HG02938 (cell line): Measurements from ENCODE around the gene ERAP2.

ENCODE experiments used
- ATAC-seq: cut with Tn5 transposase; IDR thresholded peaks from one replicate; pipeline ENCODE4 v1.9.1; 2021; ENCODE audit warnings: mild to moderate bottlenecking, moderate library complexity; ENCODE audit not compliant: unreplicated experiment

Gene ERAP2

DNA sequence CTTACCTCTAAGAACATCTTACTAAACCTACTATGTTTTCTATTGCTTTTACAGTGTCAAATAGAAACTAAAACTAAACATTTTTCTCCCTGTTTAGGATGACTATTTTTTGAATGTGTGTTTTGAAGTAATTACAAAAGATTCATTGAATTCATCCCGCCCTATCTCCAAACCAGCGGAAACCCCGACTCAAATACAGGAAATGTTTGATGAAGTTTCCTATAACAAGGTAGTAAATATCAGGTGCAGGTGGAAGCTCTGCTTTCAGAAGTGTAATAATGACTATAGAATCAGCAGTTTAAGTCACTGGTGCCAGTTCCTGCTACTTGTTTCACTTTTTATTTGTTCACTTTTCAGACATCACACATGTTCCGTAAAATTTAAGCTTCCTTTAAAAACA is 20.0 kb downstream of the ERAP2 start:
- ATAC-seq = peak; percentile 72

DNA sequence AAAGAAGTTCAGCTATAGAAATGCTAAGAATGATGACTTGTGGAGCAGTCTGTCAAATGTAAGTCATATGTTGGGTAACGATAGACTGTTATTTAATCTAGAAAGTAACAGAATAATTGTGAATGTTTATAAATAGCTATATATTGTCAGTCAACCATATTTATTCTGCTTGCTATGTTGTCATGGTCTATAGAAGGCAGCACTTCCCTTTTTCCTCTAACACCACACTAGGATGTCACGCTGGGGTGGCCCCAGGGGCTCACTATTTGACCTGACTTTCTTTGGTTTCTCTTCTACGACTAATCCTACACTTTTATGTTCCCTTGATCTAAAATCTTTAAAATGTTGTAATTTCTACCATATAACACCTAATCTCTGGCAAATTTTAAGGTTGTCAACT is 20.5 kb downstream of the ERAP2 start:
- ATAC-seq = peak; percentile 96

DNA sequence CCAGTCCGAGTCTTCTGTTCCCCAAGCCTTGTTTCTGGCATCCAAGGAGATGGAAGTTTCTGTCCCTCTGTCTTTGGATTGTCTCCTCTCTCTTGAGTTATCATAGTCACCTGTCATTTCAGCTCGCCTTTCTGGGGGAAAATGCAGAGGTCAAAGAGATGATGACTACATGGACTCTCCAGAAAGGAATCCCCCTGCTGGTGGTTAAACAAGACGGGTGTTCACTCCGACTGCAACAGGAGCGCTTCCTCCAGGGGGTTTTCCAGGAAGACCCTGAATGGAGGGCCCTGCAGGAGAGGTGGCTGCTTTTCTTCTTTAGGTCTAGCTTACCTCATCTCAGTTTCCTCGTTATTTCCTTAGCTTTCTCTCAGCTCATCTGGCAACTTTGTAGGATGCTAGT is 25.1 kb downstream of the ERAP2 start:
- no peak for ATAC-seq

DNA sequence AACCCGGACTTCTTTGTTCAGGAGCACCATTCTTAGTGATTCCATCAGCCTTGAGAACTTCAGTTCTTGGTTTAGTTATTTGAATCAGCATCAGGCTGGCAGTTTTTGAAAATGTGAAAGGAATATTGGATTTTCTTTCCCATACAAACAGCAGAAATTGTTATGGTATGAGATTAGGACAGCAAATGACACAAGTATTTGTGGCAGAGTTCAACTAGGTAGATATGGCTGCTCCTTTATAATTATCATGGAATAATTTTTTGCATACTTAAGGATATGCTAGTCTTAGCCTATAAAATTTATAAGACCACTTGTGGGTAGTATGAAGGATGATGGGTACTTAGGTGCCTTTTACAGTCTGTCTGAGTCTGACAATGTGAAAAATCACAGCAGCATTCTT is 25.5 kb downstream of the ERAP2 start:
- no peak for ATAC-seq

DNA sequence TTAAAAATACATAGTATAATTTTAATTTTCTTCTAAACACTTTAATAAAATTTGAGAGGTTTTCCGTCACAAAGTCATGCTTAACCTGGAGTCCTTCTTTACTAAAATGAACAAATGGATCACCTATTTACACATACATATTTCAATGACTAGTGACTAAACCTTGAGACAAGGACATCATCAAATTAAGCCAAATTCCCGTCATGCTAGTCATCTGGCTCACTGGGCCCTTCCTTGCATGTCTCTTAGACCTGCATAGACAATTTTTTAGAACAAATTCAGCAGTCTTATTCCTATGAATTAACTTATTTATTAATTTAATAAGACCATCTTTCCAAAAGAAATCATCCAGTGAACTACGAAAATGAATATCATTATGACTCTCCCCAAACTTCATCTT is 26.6 kb downstream of the ERAP2 start:
- no peak for ATAC-seq

DNA sequence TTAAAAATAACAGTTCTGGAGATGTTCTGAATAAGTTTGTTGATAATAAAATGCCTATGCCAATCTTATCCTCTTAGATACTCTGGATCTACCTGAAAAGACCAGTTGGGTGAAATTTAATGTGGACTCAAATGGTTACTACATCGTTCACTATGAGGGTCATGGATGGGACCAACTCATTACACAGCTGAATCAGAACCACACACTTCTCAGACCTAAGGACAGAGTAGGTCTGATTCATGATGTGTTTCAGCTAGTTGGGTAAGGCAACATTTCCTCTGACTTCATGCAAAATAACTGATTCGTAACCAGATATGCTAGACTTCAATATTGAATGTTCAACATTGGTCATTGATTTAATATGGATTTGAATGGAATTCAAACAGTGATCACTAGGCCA is 27.0 kb downstream of the ERAP2 start:
- ATAC-seq = no peak

DNA sequence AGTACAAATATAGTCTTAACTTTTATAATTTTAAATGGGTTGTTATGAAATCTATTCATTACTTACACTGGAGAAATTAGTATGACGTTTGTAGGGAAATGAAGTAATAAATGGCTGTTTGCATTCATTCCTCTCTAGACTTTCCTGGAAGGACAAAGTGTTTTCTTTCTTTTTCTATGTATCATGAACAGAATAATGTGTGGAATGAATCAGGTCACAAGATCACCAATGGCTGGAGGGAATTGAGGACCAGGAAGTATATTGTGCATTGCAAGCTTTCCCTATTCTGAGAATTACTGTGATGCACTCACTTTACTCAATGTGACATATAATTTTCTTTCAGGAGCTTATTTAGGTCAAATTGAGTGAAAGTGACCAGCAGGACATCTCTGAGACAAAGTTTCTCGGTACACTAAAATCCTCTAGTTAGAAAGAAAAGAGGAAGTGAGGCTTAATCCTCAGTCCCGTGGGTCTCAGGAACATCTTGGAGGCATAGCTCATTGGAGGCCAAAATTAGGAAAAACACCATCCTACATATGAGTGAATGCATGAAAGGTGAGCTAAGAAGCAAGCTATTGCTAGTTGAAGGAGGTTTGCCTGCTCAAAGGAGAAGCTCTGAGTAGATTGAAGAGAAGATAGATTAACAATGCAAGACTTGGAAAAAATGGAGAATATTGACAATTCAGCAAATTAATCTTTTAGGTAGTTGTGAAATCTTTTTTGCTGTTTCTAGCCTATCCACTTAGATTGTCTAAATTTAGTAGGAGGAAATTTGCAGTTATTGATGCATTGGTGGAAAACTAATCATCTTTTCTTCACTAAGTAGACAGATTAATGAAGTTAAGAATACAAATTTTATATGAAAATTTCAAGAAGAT is 28.0 kb downstream of the ERAP2 start:
- no peak for ATAC-seq

DNA sequence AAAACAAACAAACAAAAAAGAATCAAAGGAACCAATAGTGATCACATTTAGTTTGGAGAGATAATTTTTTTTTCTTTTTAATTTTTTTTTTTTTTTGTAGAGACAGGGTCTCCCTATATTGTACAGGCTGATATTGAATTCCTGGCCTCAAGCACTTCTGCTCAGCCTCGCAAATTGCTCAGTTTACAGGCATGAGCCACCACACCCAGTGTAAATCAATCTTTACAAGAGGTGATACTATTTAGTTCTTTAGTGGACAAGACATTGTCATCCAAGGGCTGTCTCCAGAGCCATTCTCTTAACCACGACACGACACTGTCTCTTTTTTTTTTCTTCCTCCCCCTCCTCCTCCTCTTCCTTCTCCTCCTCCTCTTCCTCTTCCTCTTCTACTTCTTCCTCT is 29.6 kb downstream of the ERAP2 start:
- ATAC-seq = no peak

DNA sequence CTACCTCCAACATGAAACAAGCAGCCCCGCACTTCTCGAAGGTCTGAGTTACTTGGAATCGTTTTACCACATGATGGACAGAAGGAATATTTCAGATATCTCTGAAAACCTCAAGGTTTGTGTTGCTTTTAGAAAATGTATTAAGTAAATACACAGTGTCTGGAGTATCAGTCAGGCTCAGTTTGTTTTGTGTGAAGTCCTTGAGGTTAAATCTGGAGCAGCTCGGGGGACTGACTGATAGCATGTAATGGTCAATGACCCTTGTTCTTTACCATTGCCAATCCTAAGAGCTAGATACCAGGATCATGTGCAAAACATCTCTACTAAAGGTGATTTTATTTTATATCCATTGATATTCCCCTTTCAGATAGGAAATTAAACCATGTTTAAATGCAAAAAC is 32.7 kb downstream of the ERAP2 start:
- ATAC-seq = no peak

DNA sequence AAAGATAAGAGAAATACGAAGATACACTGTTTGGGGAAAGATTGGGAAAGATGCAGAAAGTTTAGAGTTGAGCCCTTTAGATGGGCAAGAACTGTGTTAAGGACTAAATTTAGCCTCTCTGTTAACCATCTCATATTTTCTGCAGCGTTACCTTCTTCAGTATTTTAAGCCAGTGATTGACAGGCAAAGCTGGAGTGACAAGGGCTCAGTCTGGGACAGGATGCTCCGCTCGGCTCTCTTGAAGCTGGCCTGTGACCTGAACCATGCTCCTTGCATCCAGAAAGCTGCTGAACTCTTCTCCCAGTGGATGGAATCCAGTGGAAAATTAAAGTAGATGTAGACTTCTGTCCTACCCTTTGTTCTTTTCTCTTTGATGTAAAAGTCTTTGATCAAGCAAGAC is 33.1 kb downstream of the ERAP2 start:
- no peak for ATAC-seq

DNA sequence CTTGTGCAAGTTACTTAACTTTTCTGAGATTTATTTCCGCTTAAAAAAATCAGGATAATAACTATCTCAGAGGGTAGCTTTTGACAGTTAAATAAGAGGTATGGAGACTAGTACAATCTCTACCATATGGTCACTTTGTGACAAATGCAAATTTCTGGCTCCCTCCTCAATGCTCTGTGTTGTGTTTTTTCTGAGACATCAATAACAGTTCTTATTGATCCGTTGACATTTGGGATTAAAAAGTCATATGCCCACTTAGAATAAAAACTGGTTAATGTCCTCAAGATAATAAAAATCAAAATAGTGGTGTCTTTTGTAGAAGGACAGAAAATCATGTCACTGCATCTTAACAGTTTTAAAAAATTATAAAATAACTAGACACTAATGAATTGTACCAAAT is 34.8 kb downstream of the ERAP2 start:
- ATAC-seq = no peak

DNA sequence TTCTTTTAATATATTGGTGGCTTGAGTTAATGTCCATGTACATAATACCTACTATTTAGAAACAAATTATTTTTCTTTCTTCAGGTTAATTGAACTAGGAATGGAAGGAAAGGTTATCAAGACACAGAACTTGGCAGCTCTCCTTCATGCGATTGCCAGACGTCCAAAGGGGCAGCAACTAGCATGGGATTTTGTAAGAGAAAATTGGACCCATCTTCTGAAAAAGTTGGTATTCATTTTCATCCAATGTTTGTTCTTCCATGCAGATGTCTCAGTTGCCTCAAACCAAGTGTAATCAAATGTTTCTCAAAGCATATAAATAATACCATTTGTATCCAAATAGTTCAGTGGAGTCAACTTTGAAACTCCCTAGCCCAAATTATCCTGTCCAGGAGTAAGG is 36.9 kb downstream of the ERAP2 start:
- no peak for ATAC-seq

DNA sequence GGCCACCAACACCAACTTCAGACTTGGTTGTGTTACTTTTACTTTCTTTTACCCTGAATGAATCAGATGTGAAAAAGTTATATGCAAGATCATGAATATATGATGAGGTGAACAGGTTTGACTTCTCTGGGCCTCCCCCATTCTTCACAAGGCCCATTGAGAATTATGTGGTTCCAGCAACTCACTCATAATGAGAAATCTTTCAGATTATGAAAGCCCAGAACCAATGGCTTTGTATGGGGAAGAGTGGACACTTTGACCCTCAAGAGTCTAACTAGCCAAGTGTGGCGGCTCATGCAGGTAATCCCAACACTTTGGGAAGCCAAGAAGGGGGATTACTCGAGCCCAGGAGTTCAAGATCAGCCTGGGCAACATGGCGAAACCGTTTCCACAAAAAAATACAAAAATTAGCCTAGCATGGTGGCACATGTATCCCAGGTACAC is 43.5 kb downstream of the ERAP2 start:
- peak; percentile 73 for ATAC-seq

DNA sequence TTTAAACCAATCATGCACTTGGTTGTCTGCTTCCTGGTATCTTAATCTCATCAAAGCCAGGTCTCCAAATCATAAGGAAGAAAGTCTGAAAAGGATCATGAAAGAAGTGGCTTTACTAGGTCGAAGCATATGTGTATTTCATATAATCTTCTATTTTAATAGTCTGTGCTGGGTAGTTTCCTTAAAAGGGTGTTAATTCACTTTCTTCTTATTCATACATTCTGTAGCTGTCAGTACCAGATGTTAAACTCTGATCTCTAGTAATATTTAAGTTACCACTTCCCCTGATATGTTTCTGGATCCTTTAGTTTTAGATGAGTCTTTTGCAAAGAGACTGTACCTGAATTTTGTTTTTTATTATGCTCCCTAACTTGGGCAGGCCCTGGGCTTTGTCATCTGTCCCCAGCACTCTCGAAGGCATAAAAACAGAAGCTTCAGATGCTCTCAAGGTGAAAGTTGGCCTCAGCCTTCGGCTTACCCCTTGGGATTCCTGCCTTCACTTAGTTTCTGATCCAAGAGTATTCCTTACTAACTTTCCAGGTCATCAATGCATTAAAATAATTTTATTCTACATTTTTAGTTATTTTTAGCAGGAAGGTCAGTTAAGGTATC is 44.5 kb downstream of the ERAP2 start:
- ATAC-seq = no peak

DNA sequence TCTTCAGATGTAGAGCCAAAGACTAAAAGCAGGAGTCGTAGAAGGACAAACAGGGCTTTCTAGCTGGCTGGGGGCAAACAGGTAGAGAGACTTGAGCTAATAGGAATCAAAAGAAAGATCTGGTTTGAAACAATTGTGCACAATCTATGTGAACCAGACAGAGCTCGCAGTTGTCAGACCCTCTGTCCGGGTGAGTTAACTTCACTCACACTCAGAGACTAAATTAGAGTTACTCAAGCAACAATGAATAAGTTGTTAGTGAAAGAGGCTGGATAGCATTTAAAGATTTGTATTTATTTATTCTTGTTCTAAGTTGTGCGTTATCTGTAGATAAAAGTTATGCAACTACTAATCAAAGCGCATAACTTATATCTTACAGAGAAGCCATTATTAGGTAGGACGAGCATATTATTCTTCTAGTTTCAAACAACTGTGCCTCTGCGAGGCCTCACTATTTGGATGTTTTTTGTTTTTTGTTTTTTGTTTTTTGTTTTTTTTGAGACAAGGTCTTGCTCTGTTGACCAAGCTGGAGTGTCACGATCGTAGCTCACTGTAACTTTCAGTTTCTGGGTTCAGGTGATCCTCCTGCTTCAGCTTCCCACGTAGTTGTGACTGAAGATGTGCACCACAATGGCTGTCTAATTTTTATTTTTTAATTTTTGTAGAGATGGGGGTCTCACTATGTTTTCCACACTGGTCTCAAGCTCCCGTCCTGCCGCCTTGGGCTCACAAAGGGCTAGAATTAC is 46.4 kb downstream of the ERAP2 start:
- ATAC-seq = no peak

DNA sequence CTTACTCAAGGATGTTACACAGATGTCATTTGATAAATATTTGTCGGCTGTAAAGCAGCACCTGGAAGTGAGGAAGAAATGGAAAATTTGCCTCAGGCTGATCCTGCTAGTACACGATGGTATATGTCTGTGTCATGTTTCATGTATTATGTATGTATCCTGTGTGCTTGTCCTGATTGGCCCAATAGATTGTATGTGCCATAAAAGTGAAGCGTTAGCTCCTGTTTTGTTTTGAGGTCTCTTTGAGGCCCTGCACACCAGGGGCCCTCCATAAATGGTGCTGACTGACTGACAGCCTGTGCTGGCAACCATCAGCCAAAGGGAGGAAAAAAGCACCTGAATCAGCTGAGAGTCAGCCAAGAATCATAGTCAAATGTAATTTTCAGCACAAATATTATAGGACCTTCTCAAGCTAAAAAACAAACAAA is 47.7 kb downstream of the ERAP2 start:
- ATAC-seq = no peak

DNA sequence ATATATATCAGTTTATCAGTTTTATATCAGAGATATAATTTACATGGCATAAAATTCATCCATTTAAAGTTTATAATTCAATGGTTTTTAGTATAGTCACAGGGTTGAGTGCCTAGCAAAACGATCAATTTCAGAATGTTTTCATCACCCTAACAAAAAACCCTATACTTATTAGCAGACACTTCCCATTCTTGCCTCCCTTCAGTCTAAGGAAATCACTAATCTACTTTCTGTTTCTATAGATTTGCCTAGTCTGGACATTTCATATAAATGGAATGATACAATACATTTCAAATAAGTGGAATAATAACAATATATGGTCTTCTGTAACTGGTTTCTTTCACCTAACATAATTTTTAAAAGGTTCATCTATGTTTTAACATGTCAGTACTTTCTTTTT is 50.0 kb downstream of the ERAP2 start:
- ATAC-seq = no peak

DNA sequence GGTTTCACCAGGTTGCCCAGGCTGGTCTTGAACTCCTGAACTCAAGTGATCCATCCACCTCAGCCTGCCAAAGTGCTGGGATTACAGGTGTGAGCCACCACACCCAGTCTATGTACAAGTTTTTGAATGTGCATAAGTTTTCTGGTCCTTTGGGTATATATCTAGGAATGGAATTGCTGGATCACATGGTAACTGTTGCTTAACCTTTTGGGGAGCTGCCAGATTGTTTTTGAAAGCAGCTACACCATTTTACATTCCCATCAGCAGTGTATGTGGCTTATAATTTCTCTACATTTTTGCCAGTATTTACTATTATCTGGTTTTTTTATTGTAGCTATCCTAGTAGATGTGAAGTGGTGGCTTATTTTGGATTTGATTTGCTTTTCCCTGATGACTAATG is 50.7 kb downstream of the ERAP2 start:
- no peak for ATAC-seq

DNA sequence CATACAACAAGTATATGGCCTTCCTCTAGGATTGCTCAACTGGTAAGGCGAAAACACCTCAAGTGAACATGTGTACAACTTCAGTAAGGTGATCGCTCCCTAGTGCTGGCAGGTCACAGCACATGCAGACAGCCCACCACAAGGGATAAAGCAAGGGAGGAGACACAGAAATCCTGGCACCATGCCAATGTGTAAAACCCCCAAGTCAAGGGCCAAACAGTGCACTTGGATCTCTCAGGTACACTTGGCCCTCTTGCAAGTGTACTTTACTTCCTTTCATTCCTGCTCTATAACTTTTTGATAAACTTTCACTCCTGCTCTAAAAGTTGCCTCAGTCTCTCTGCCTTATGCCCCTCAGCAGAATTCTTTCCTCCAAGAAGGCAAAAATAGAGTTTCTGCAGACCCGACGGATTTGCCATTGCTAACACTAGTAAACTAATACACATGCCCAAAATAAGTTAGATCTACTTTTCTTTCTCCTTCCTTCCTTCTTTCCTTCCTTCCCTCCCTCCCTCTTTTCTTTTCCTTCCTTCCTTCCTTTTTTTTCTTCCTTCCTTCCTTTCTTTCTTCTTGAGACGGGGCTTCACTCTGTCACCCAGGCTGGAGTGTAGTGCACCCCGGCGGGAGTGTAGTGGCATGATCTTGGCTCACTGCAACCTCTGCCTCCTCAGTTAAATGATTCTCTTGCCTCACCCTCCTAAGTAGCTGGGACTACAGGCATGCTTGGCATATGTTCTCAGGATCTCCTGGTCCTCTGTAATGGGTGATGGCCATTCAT is 52.8 kb downstream of the ERAP2 start:
- no peak for ATAC-seq

DNA sequence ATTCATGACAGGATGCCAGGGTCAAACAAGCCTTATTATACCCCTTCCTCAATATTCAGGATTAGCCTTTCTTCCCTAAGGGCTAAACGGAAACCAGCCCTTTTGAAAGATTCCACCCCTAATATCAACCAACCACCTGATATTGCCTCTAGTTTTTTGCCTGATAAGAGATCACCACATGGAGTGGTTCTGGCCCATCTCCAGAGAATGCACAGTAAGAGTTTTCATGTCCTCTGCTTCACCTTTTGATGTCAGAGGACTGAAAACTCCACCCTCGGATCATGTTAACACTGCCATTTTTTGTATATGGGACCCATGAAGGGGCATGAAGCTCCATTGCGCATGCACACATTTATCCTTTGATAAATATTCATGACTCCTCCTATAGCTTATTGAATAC is 53.8 kb downstream of the ERAP2 start:
- no peak for ATAC-seq

DNA sequence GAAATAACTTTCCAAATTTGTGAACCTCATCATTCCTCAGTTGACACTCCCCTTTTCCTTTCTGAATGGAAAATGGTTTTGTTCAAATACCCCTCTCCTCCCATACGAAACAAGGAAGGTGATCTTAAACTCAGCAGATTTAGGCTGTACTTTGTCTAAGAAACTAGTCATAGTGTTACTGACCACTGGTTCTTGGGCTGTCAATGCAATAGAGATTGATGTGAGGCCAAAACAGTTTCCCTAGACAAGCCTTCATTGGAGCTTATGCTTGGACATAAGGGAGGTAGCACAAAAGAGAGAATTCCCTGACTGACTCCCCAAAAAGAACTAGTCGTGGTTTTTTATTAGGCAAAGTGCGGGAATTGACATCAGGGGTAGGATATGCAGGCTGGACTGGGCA is 54.3 kb downstream of the ERAP2 start:
- no peak for ATAC-seq
